Stimulated activated CD8-positive, alpha-beta memory T cell treated with anti-CD3 and anti-CD28 coated beads, Interleukin-4, amount 100 ng/mL, for 48 hours (primary cell): ENCODE results near the gene LATS2.
"Not testable (repeated sequence)": the region's sequence is repeated elsewhere in the genome, so short reads cannot be mapped to it uniquely, and the experiment has no call there.

Experiments
- DNase-seq: peaks from one replicate; pipeline ENCODE4 v3.0.0-alpha.2; 2020

The LATS2 gene

GRCh38 chr13:20952838-20953237 is 108.5 kb downstream of the LATS2 start:
- DNase-seq: no peak

GRCh38 chr13:20948001-20948400 is 113.4 kb downstream of the LATS2 start:
- not testable (repeated sequence) for DNase-seq

GRCh38 chr13:20945952-20946383 is 115.4 kb downstream of the LATS2 start:
- DNase-seq: no peak

- DNase-seq: no peak
Observed at GRCh38 chr13:20942938-20943559, 118.3 kb downstream of the LATS2 start.

- not testable (repeated sequence) for DNase-seq
Observed at GRCh38 chr13:20940511-20940910, 120.9 kb downstream of the LATS2 start.

- no peak for DNase-seq
Observed at GRCh38 chr13:20940083-20940482, 121.3 kb downstream of the LATS2 start.

- no peak for DNase-seq
Observed at GRCh38 chr13:20939662-20940061, 121.7 kb downstream of the LATS2 start.

GRCh38 chr13:20938302-20938701 is 123.1 kb downstream of the LATS2 start:
- no peak for DNase-seq

GRCh38 chr13:20927596-20928257 is 133.7 kb downstream of the LATS2 start:
- no peak for DNase-seq

GRCh38 chr13:20925395-20925790 is 136.0 kb downstream of the LATS2 start:
- not testable (repeated sequence) for DNase-seq

- peak; percentile 88 for DNase-seq
Observed at GRCh38 chr13:20924758-20925394, 136.5 kb downstream of the LATS2 start.

GRCh38 chr13:20923272-20923671 is 138.1 kb downstream of the LATS2 start:
- no peak for DNase-seq
